WTC11 (cell line): ENCODE results near the gene LTA. TPM values are rescaled to one million over a fixed set of nuclear protein-coding genes. Genes with fewer than 3 reads are reported as not detected.

Experiments
- ATAC-seq: fragments of 200-7000 bp; cut with Tn5 transposase; 2 replicates; pipeline ENCODE4 v1.10.0; 2021; ENCODE audit warnings: mild to moderate bottlenecking, moderate library complexity
- CTCF ChIA-PET: fragments of 300-600 bp; sonication (Branson Sonifier 250); formaldehyde crosslinking; loops from one replicate; lab custom pipeline; 2021; ENCODE audit warnings: antibody characterized with exemption; lab: Charles Lee
- POLR2A ChIA-PET: fragments of 350-600 bp; sonication (Branson Sonifier 250); formaldehyde crosslinking; loops from one replicate; lab custom pipeline; 2021; ENCODE audit warnings: antibody characterized with exemption; lab: Charles Lee
- DNase-seq: peaks from one replicate; pipeline ENCODE4 v3.0.0; 2021; ENCODE audit warnings: low spot score
- H3K27ac Mint-ChIP-seq: 2 replicates; pipeline ENCODE4 v1.8.0; 2021; ENCODE audit warnings: mixed read lengths
- H3K27me3 Mint-ChIP-seq: 2 replicates; pipeline ENCODE4 v1.8.0; 2021; ENCODE audit warnings: low read depth, mild to moderate bottlenecking, moderate library complexity, mixed read lengths
- H3K36me3 Mint-ChIP-seq: 2 replicates; pipeline ENCODE4 v1.8.0; 2021; ENCODE audit warnings: mixed read lengths
- H3K4me1 Mint-ChIP-seq: 2 replicates; pipeline ENCODE4 v1.8.0; 2022; ENCODE audit warnings: mixed read lengths
- H3K4me3 Mint-ChIP-seq: 2 replicates; pipeline ENCODE4 v1.8.0; 2021; ENCODE audit warnings: mild to moderate bottlenecking, moderate library complexity, mixed read lengths
- H3K9me3 Mint-ChIP-seq: 2 replicates; pipeline ENCODE4 v1.8.0; 2021; ENCODE audit warnings: mixed read lengths
- AR ChIP-seq: fragments of 250-450 bp; sonication (Bioruptor Pico); IDR thresholded peaks from 2 replicates; pipeline ENCODE4 v1.9.0; 2021; ENCODE audit warnings: mild to moderate bottlenecking
- ATF1 ChIP-seq: sonication (generic); formaldehyde crosslinking; IDR thresholded peaks from 2 replicates; pipeline ENCODE4 v1.8.1; 2023; ENCODE audit warnings: mild to moderate bottlenecking, moderate library complexity, missing genetic modification reagents
- ATF2 ChIP-seq: sonication (generic); formaldehyde crosslinking; IDR thresholded peaks from 2 replicates; pipeline ENCODE4 v1.8.1; 2022; ENCODE audit warnings: low read depth, missing genetic modification reagents, borderline replicate concordance
- CREB1 ChIP-seq: sonication (generic); formaldehyde crosslinking; IDR thresholded peaks from 2 replicates; pipeline ENCODE4 v1.8.0; 2023; ENCODE audit warnings: mild to moderate bottlenecking, missing genetic modification reagents
- ESRRA ChIP-seq: sonication (generic); formaldehyde crosslinking; IDR thresholded peaks from 2 replicates; pipeline ENCODE4 v1.8.1; 2022; ENCODE audit warnings: mild to moderate bottlenecking, missing genetic modification reagents, borderline replicate concordance
- ETV6 ChIP-seq: sonication (generic); formaldehyde crosslinking; IDR thresholded peaks from 2 replicates; pipeline ENCODE4 v1.8.1; 2022; ENCODE audit warnings: mild to moderate bottlenecking, missing genetic modification reagents
- GABPB1 ChIP-seq: sonication (generic); formaldehyde crosslinking; IDR thresholded peaks from 2 replicates; pipeline ENCODE4 v1.8.1; 2023; ENCODE audit warnings: mild to moderate bottlenecking, missing genetic modification reagents
- MXD4 ChIP-seq: fragments of 250-450 bp; sonication (Bioruptor Pico); IDR thresholded peaks from 2 replicates; pipeline ENCODE4 v1.8.0; 2021; ENCODE audit warnings: mild to moderate bottlenecking, moderate library complexity, borderline replicate concordance
- NFATC4 ChIP-seq: fragments of 250-450 bp; sonication (Bioruptor Pico); IDR thresholded peaks from 2 replicates; pipeline ENCODE4 v1.9.0; 2021; ENCODE audit warnings: mild to moderate bottlenecking
- NR2C2 ChIP-seq: sonication (generic); formaldehyde crosslinking; IDR thresholded peaks from 2 replicates; pipeline ENCODE4 v1.8.0; 2022; ENCODE audit warnings: mild to moderate bottlenecking, missing genetic modification reagents
- RELA ChIP-seq: sonication (generic); formaldehyde crosslinking; IDR thresholded peaks from 2 replicates; pipeline ENCODE4 v1.8.1; 2022; ENCODE audit warnings: missing genetic modification reagents, mild to moderate bottlenecking, borderline replicate concordance
- SMAD3 ChIP-seq: sonication (generic); formaldehyde crosslinking; IDR thresholded peaks from 2 replicates; pipeline ENCODE4 v1.8.0; 2022; ENCODE audit warnings: missing genetic modification reagents, mild to moderate bottlenecking, borderline replicate concordance
- SMAD4 ChIP-seq: sonication (generic); formaldehyde crosslinking; IDR thresholded peaks from 2 replicates; pipeline ENCODE4 v1.8.0; 2022; ENCODE audit warnings: mild to moderate bottlenecking, missing genetic modification reagents
- TCF7 ChIP-seq: sonication (generic); formaldehyde crosslinking; IDR thresholded peaks from 2 replicates; pipeline ENCODE4 v1.8.0; 2022; ENCODE audit warnings: mild to moderate bottlenecking, low read depth, missing genetic modification reagents, moderate library complexity
- USF2 ChIP-seq: sonication (generic); formaldehyde crosslinking; IDR thresholded peaks from 2 replicates; pipeline ENCODE4 v1.8.1; 2023; ENCODE audit warnings: mild to moderate bottlenecking, missing genetic modification reagents, moderate library complexity
- ZNF121 ChIP-seq: sonication (generic); formaldehyde crosslinking; IDR thresholded peaks from 2 replicates; pipeline ENCODE4 v1.8.0; 2023; ENCODE audit warnings: missing genetic modification reagents
- ZSCAN18 ChIP-seq: fragments of 250-450 bp; sonication (Bioruptor Pico); IDR thresholded peaks from 2 replicates; pipeline ENCODE4 v2.1.2; 2022; ENCODE audit warnings: mild to moderate bottlenecking, moderate library complexity
- total RNA-seq: library from RNA; stranded (reverse); gene quantifications from 3 replicates; pipeline ENCODE4 v1.2.3, GENCODE V29; 2021
- TF ChIP-seq, protein P1 (sequence below): sonication (generic); formaldehyde crosslinking; IDR thresholded peaks from 2 replicates; pipeline ENCODE4 v1.8.0; 2022; ENCODE audit warnings: mild to moderate bottlenecking, missing genetic modification reagents
- TF ChIP-seq, protein P2 (sequence below): sonication (generic); formaldehyde crosslinking; IDR thresholded peaks from 2 replicates; pipeline ENCODE4 v1.8.1; 2022; ENCODE audit warnings: mild to moderate bottlenecking, missing genetic modification reagents, moderate library complexity, borderline replicate concordance

Gene LTA
- total RNA-seq, 1 experiment from 2014 or later = 0.46 TPM

GRCh38 chr6:31609519-31610406, 37.7 kb downstream of the LTA start:
- ChIA-PET POLR2A (no interaction called here), CTCF (interaction anchor here (1.2 to 3.0 kb wide), 5 partner anchors 11 to 64 kb away, joined by 4 to 32 read pairs (median 8); partner anchors contain the start of genes ATP6V1G2 and LTB)
- DNase-seq (no peak), ATAC-seq (no peak)
- peaks cover 6% of the 10 kb centered on the region; the same call in 1 of the 2 replicates for H3K27me3 Mint-ChIP-seq
- TF ChIP-seq ZSCAN18 (CRISPR knock-in tag) = no peak
- TF ChIP-seq NFATC4 (CRISPR knock-in tag) = no peak
- TF ChIP-seq GABPB1 = no peak
- TF ChIP-seq, protein P1, sequence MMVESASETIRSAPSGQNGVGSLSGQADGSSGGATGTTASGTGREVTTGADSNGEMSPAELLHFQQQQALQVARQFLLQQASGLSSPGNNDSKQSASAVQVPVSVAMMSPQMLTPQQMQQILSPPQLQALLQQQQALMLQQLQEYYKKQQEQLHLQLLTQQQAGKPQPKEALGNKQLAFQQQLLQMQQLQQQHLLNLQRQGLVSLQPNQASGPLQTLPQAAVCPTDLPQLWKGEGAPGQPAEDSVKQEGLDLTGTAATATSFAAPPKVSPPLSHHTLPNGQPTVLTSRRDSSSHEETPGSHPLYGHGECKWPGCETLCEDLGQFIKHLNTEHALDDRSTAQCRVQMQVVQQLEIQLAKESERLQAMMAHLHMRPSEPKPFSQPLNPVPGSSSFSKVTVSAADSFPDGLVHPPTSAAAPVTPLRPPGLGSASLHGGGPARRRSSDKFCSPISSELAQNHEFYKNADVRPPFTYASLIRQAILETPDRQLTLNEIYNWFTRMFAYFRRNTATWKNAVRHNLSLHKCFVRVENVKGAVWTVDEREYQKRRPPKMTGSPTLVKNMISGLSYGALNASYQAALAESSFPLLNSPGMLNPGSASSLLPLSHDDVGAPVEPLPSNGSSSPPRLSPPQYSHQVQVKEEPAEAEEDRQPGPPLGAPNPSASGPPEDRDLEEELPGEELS (CRISPR knock-in tag) = no peak
- no peak for TF ChIP-seq CREB1 (CRISPR knock-in tag)
- no peak for TF ChIP-seq USF2 (CRISPR knock-in tag)
- no peak for TF ChIP-seq MXD4 (CRISPR knock-in tag)
- no peak for TF ChIP-seq AR (CRISPR knock-in tag)
- TF ChIP-seq ESRRA (CRISPR knock-in tag) = no peak
- TF ChIP-seq SMAD4 (CRISPR knock-in tag) = no peak
- no peak overlapping the region for H3K4me3 Mint-ChIP-seq
- peaks cover 10% of the 10 kb centered on the region for H3K4me1 Mint-ChIP-seq
- no peak overlapping the region for H3K27ac Mint-ChIP-seq
- H3K9me3 Mint-ChIP-seq = no peaks in the 10 kb centered on the region
- no peaks in the 10 kb centered on the region for H3K36me3 Mint-ChIP-seq

DNA sequence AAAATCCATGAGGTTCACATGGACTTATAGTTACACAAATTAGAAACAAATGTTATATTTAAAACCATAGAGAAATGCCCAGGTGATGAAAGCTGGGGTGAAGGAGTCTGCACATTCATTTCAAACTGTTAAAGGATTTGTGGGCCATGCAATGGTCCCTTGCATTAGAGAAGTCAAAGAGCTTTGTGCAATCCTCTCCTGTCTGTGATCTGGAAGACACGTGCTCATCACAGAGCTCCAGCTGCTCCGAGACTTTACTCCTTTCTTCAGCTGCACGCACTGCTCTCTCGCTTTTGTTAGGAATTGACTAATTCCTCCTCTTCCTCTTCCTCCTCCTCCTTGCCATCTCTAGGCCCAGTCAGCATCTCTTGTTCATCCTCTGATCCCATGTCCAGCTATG, 38.9 kb downstream of the LTA start:
- CTCF ChIA-PET = interaction anchor here (3.0 kb wide), 1 partner anchor 12 kb away, joined by 32 read pairs; no protein-coding TSS in a partner anchor
- Mint-ChIP-seq H3K4me1 (peaks cover 22% of the 10 kb centered on the region), H3K9me3 (no peaks in the 10 kb centered on the region), H3K27ac (no peak overlapping the region), H3K27me3 (peaks cover 6% of the 10 kb centered on the region; the same call in 1 of the 2 replicates), H3K36me3 (no peaks in the 10 kb centered on the region), H3K4me3 (no peak overlapping the region)
- POLR2A ChIA-PET = no interaction called here
- ATAC-seq (no peak), DNase-seq (no peak)
- no peak for TF ChIP-seq ATF1 (CRISPR knock-in tag)
- TF ChIP-seq ZNF121 (CRISPR knock-in tag) = no peak
- no peak for TF ChIP-seq TCF7 (CRISPR knock-in tag)
- TF ChIP-seq ATF2 (CRISPR knock-in tag) = no peak
- TF ChIP-seq SMAD3 (CRISPR knock-in tag) = no peak
- no peak for TF ChIP-seq RELA (CRISPR knock-in tag)
- TF ChIP-seq NR2C2 (CRISPR knock-in tag) = no peak
- TF ChIP-seq, protein P2, sequence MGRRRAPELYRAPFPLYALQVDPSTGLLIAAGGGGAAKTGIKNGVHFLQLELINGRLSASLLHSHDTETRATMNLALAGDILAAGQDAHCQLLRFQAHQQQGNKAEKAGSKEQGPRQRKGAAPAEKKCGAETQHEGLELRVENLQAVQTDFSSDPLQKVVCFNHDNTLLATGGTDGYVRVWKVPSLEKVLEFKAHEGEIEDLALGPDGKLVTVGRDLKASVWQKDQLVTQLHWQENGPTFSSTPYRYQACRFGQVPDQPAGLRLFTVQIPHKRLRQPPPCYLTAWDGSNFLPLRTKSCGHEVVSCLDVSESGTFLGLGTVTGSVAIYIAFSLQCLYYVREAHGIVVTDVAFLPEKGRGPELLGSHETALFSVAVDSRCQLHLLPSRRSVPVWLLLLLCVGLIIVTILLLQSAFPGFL (CRISPR knock-in tag) = no peak
- TF ChIP-seq AR (CRISPR knock-in tag) = no peak
- TF ChIP-seq ETV6 (CRISPR knock-in tag) = no peak
